ENCODE data around the gene PITPNB. TPM values are rescaled to one million over a fixed set of nuclear protein-coding genes. Genes with fewer than 3 reads are reported as not detected.

Gene PITPNB
- total RNA-seq, 1 donor from 2014 or later: 16.8 TPM

- Histone ChIP-seq H3K4me3 (ENCODE audit: low read depth, low read length) (no peak overlapping the region), H3K36me3 (ENCODE audit: control insufficient read depth, insufficient read depth, low read length) (peaks cover under 1% of the 10 kb centered on the region), H3K27me3 (ENCODE audit: control insufficient read depth, insufficient read depth, low read length) (no peaks in the 10 kb centered on the region)
- FAIRE-seq: no peak
- peak; percentile 96 for DNase-seq (ENCODE audit: low read depth)
- TF ChIP-seq CTCF (IDR thresholded peaks at IDR 0.05; ENCODE audit: insufficient read depth, low read length, severe bottlenecking): no peak
These were observed 52.6 kb downstream of the PITPNB start for GRCh38 chr22:27866135-27867084.

GRCh38 chr22:27865496-27865895, 53.6 kb downstream of the PITPNB start:
- no peak for DNase-seq (ENCODE audit: low read depth)
- no peak overlapping the region for H3K4me3 ChIP-seq (ENCODE audit: low read depth, low read length)
- H3K27me3 ChIP-seq (ENCODE audit: control insufficient read depth, insufficient read depth, low read length): no peaks in the 10 kb centered on the region
- peaks cover 2% of the 10 kb centered on the region for H3K36me3 ChIP-seq (ENCODE audit: control insufficient read depth, insufficient read depth, low read length)
- FAIRE-seq: no peak
- TF ChIP-seq CTCF (IDR thresholded peaks at IDR 0.05; ENCODE audit: insufficient read depth, low read length, severe bottlenecking): no peak

- Histone ChIP-seq H3K27me3 (ENCODE audit: control insufficient read depth, insufficient read depth, low read length) (no peaks in the 10 kb centered on the region), H3K36me3 (ENCODE audit: control insufficient read depth, insufficient read depth, low read length) (peaks cover 5% of the 10 kb centered on the region), H3K4me3 (ENCODE audit: low read depth, low read length) (no peak overlapping the region)
- DNase-seq (ENCODE audit: low read depth) (no peak), FAIRE-seq (no peak)
- no peak for TF ChIP-seq CTCF (IDR thresholded peaks at IDR 0.05; ENCODE audit: insufficient read depth, low read length, severe bottlenecking)
These were observed 55.5 kb downstream of the PITPNB start for GRCh38 chr22:27863556-27863955.

- FAIRE-seq: no peak
- peaks cover 5% of the 10 kb centered on the region for H3K36me3 ChIP-seq (ENCODE audit: control insufficient read depth, insufficient read depth, low read length)
- no peak for DNase-seq (ENCODE audit: low read depth)
- no peaks in the 10 kb centered on the region for H3K27me3 ChIP-seq (ENCODE audit: control insufficient read depth, insufficient read depth, low read length)
- no peak for TF ChIP-seq CTCF (IDR thresholded peaks at IDR 0.05; ENCODE audit: insufficient read depth, low read length, severe bottlenecking)
- no peak overlapping the region for H3K4me3 ChIP-seq (ENCODE audit: low read depth, low read length)
These were observed 56.1 kb downstream of the PITPNB start for GRCh38 chr22:27863001-27863400.

- TF ChIP-seq CTCF (IDR thresholded peaks at IDR 0.05; ENCODE audit: insufficient read depth, low read length, severe bottlenecking): no peak
- Histone ChIP-seq H3K4me3 (ENCODE audit: low read depth, low read length) (no peak overlapping the region), H3K27me3 (ENCODE audit: control insufficient read depth, insufficient read depth, low read length) (no peaks in the 10 kb centered on the region), H3K36me3 (ENCODE audit: control insufficient read depth, insufficient read depth, low read length) (peaks cover 20% of the 10 kb centered on the region)
- FAIRE-seq (no peak), DNase-seq (ENCODE audit: low read depth) (no peak)
These were observed 59.7 kb downstream of the PITPNB start for GRCh38 chr22:27859336-27859735.
